Osteocyte (in vitro differentiated cells): ENCODE measurements around the gene DNAJC18. TPM values are rescaled to one million over a fixed set of nuclear protein-coding genes. Genes with fewer than 3 reads are reported as not detected.
A peak's percentile ranks its signal among the peaks of the same experiment; 100 is the strongest.

Experiments
- DNase-seq: peaks from one replicate; pipeline ENCODE4 v3.0.0; 2021; ENCODE audit warnings: mixed read lengths; ENCODE audit not compliant: unreplicated experiment; ENCODE audit errors: extremely low spot score
- H3K27ac Mint-ChIP-seq: one replicate; pipeline ENCODE4 v1.8.0; 2021; ENCODE audit warnings: mild to moderate bottlenecking, mixed read lengths; ENCODE audit not compliant: unreplicated experiment
- H3K27me3 Mint-ChIP-seq: one replicate; pipeline ENCODE4 v1.8.0; 2021; ENCODE audit warnings: mixed read lengths; ENCODE audit not compliant: unreplicated experiment
- H3K36me3 Mint-ChIP-seq: one replicate; pipeline ENCODE4 v1.8.0; 2021; ENCODE audit warnings: mixed read lengths; ENCODE audit not compliant: unreplicated experiment
- H3K4me1 Mint-ChIP-seq: one replicate; pipeline ENCODE4 v1.8.0; 2021; ENCODE audit warnings: mixed read lengths; ENCODE audit not compliant: unreplicated experiment
- H3K4me3 Mint-ChIP-seq: one replicate; pipeline ENCODE4 v1.8.0; 2021; ENCODE audit warnings: mild to moderate bottlenecking, moderate library complexity, mixed read lengths; ENCODE audit not compliant: unreplicated experiment
- H3K9me3 Mint-ChIP-seq: one replicate; pipeline ENCODE4 v1.8.0; 2021; ENCODE audit warnings: mixed read lengths; ENCODE audit not compliant: unreplicated experiment
- total RNA-seq: library from RNA; stranded (reverse); gene quantifications from 2 replicates; pipeline ENCODE4 v1.2.1, GENCODE V29; 2021
- TF ChIP-seq, protein P1 (sequence below): fragments of 200-600 bp; sonication (generic); IDR thresholded peaks from 2 replicates; pipeline ENCODE4 v1.5.0; 2021; ENCODE audit warnings: antibody characterized with exemption, mild to moderate bottlenecking, moderate library complexity

Gene DNAJC18
- total RNA-seq, 1 donor from 2014 or later: 32.7 TPM

DNA sequence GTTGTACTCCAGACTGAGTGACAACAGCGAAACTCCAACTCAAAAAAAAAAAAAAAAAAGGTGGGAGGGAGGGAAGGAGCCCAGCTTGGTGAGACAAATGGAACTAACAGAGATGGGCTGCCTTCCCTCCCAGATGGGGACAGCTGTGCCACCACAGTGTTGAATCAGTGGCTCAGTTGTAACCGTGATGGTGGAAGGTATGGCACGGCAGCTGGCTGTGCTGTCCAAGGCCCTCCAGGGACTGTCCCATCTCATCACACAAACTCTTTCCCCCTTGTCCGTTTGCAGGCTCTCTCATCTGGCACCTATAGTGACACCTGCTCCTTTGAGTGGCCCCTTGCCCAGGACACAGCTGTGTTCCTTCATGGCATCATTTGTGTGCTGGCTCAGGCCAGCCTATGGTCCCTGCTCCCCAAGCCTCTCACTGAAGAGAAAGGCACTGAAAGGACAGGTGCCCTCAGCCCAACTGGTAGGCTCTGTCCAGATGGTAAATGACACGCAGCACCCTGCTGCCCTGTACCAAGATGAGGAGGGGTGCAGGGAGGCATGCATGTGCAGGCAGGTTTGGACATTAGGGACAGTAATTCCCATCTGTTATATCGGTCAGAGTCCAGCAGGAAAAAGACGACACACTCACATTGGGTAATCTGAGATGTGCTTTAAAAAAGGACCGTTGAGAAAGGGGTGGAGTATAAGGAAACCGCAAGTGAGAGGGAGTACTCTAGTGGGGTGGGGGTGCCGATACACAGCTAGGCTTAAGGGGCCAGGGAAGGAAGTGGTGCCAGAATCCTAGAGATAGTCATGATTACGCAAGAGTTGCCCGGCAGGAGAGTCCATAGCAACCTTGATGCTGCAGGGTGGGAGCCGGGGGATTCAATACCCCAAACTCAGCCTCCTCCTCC, 35.8 kb upstream of the DNAJC18 start:
- DNase-seq: no peak
- Mint-ChIP-seq H3K4me3 (no peak overlapping the region), H3K9me3 (no peaks in the 10 kb centered on the region), H3K4me1 (peaks cover 26% of the 10 kb centered on the region), H3K27me3 (no peaks in the 10 kb centered on the region), H3K36me3 (peaks cover 13% of the 10 kb centered on the region), H3K27ac (no peak overlapping the region)
- TF ChIP-seq, protein P1, sequence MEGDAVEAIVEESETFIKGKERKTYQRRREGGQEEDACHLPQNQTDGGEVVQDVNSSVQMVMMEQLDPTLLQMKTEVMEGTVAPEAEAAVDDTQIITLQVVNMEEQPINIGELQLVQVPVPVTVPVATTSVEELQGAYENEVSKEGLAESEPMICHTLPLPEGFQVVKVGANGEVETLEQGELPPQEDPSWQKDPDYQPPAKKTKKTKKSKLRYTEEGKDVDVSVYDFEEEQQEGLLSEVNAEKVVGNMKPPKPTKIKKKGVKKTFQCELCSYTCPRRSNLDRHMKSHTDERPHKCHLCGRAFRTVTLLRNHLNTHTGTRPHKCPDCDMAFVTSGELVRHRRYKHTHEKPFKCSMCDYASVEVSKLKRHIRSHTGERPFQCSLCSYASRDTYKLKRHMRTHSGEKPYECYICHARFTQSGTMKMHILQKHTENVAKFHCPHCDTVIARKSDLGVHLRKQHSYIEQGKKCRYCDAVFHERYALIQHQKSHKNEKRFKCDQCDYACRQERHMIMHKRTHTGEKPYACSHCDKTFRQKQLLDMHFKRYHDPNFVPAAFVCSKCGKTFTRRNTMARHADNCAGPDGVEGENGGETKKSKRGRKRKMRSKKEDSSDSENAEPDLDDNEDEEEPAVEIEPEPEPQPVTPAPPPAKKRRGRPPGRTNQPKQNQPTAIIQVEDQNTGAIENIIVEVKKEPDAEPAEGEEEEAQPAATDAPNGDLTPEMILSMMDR: no peak

DNA sequence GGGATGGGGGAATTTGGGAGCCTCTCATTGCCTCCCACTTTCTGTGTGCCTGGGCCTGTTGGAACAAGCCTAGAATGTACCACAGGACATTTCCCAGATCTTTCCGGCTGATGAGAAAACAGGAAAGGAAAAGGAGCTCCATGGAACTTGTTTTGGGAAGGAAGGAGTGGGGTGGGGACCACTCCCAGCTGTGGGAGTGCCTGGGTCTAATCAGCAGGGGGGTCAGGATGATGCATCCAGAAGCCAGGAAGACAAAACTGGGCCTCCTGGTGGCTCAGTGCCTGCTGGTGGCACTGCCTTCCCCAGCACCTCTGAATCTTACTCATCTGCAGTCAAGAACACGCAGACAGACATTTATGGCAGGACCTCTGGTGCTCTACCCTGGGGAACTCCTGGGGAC, 34.2 kb upstream of the DNAJC18 start:
- Mint-ChIP-seq H3K36me3 (peaks cover 11% of the 10 kb centered on the region), H3K4me1 (peaks cover 30% of the 10 kb centered on the region), H3K9me3 (no peaks in the 10 kb centered on the region), H3K27ac (peak overlapping the region; percentile 74), H3K4me3 (no peak overlapping the region), H3K27me3 (no peaks in the 10 kb centered on the region)
- no peak for DNase-seq
- TF ChIP-seq, protein P1: no peak

DNA sequence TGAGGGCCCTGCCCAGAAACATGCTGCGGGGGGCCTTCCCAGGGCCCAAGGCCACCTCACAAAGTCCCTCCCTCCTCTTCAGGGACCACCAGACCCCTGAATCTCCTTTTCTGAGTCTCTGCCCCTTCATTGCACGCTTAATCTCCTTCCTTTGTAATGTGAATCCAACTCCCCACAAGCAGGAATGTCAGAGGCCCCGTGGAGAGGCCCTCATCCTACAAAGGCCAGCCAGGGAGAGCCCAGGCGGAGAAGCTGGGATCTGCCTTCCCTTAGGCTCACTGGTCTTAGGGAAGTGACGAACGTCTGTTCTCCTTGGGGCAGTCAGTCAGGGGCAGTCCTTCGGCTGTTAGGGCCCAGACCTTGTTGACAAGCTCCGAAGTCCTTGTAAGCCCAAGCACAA, 33.8 kb upstream of the DNAJC18 start:
- Mint-ChIP-seq H3K36me3 (peaks cover 9% of the 10 kb centered on the region), H3K27ac (peak overlapping the region; percentile 74), H3K4me3 (no peak overlapping the region), H3K4me1 (peaks cover 32% of the 10 kb centered on the region), H3K9me3 (no peaks in the 10 kb centered on the region), H3K27me3 (no peaks in the 10 kb centered on the region)
- TF ChIP-seq, protein P1: no peak
- no peak for DNase-seq

DNA sequence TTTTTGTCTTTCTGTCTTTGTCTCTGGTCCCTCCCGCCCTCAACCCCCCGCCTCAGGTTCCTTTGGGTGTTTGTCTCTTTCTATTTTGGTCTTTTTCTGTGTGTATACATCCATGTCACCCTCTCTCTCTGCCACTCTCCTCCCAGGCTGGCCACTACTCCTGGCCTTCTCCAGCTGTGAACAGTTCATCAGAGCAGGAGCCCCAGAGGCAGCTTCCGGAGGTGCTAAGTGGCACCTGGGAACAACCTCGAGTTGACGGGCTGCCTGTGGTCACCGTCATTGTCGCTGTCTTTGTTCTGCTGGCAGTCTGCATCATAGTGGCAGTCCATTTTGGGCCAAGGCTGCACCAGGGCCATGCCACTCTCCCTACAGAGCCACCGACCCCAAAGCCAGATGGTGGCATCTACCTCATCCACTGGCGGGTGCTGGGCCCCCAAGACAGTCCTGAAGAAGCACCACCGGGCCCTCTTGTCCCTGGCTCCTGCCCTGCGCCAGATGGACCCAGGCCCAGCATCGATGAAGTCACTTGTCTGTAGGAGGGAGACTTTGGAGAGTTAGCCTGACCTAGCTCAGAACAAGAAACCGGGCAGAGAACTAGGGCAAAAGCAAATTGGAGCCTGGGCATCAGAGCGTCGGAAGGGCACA, 33.2 kb upstream of the DNAJC18 start:
- H3K9me3 Mint-ChIP-seq: no peaks in the 10 kb centered on the region
- TF ChIP-seq, protein P1: no peak
- H3K4me3 Mint-ChIP-seq: no peak overlapping the region
- H3K4me1 Mint-ChIP-seq: peaks cover 32% of the 10 kb centered on the region
- H3K36me3 Mint-ChIP-seq: peaks cover 5% of the 10 kb centered on the region
- no peak for DNase-seq
- no peaks in the 10 kb centered on the region for H3K27me3 Mint-ChIP-seq
- H3K27ac Mint-ChIP-seq: peak overlapping the region; percentile 74

DNA sequence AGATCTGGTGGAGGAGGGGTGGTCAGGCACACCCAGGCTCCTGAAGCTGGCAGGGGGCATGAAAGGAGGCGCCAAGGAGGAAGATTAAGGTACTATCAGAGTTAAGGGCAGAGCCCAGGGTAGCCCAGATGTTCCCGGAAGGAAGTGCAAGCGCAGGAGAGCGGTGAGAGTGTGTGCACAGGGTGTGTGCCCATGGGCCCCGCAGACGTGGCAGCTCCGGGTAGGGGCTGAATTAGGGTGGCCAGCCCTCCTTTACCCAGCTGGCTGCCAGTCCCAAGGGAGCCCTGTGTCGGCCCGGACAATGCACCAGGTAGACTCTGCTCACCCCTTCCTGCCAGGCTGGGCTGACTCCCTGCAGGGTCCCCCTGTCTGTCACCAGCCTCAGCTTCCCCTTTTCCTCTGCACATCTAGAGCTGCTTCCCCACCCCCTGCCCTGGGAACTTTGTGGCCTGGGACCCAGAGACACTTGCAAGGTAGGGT, 31.5 kb upstream of the DNAJC18 start, which contains the start of gene SMIM33:
Gene SMIM33, plus strand, starts transcription at position 184 of the 480 bp plus-strand sequence. Its CDS starts 118 bp downstream, at position 302.
- H3K4me1 Mint-ChIP-seq: peaks cover 32% of the 10 kb centered on the region
- no peaks in the 10 kb centered on the region for H3K27me3 Mint-ChIP-seq
- TF ChIP-seq, protein P1: no peak
- no peak within 1 kb of the TSS for H3K27ac Mint-ChIP-seq
- H3K4me3 Mint-ChIP-seq: no peak within 1 kb of the TSS
- H3K9me3 Mint-ChIP-seq: no peaks in the 10 kb centered on the region
- H3K36me3 Mint-ChIP-seq: peaks cover 5% of the 10 kb centered on the region
- no peak for DNase-seq
